ACC112 (cell line): ENCODE results near the gene RORC.

Source experiments
- H2AFZ ChIP-seq: fragments of 200-600 bp; sonication (generic); one replicate; pipeline ENCODE4 v1.6.0; 2017; ENCODE audit warnings: antibody characterized with exemption, low read length; ENCODE audit not compliant: unreplicated experiment
- H3K27ac ChIP-seq: fragments of 200-600 bp; sonication (generic); 2 replicates; pipeline ENCODE4 v1.5.1; 2014; ENCODE audit warnings: low read depth, mild to moderate bottlenecking, antibody characterized with exemption, low read length, moderate library complexity
- H3K27me3 ChIP-seq: fragments of 200-600 bp; sonication (generic); 2 replicates; pipeline ENCODE4 v1.6.1; 2014; ENCODE audit warnings: mild to moderate bottlenecking, antibody characterized with exemption, low read length, moderate library complexity, mixed read lengths; ENCODE audit not compliant: insufficient read depth
- H3K36me3 ChIP-seq: fragments of 200-600 bp; sonication (generic); 2 replicates; pipeline ENCODE4 v1.6.1; 2016; ENCODE audit warnings: mild to moderate bottlenecking, antibody characterized with exemption, low read length, moderate library complexity, mixed read lengths; ENCODE audit not compliant: insufficient read depth
- H3K4me1 ChIP-seq: fragments of 200-600 bp; sonication (generic); one replicate; pipeline ENCODE4 v1.6.1; 2016; ENCODE audit warnings: low read length, mixed read lengths; ENCODE audit not compliant: insufficient read depth, unreplicated experiment, control insufficient read depth
- H3K4me3 ChIP-seq: fragments of 200-600 bp; sonication (generic); 2 replicates; pipeline ENCODE4 v1.5.1; 2014; ENCODE audit warnings: mild to moderate bottlenecking, low read depth, low read length
- H3K79me2 ChIP-seq: fragments of 200-600 bp; sonication (generic); one replicate; pipeline ENCODE4 v1.6.0; 2016; ENCODE audit warnings: low read length; ENCODE audit not compliant: control insufficient read depth, unreplicated experiment, insufficient read depth

The RORC gene

GRCh38 chr1:151828921-151829320, 2.7 kb downstream of the RORC start:
- Histone ChIP-seq H3K27ac (no peak overlapping the region), H2AFZ (no peak overlapping the region), H3K4me1 (no peaks in the 10 kb centered on the region), H3K4me3 (no peak overlapping the region), H3K79me2 (no peaks in the 10 kb centered on the region), H3K36me3 (no peaks in the 10 kb centered on the region), H3K27me3 (0 out of 2 replicates have a peak, but pooled peaks cover 4% of the 10 kb centered on the region)

DNA sequence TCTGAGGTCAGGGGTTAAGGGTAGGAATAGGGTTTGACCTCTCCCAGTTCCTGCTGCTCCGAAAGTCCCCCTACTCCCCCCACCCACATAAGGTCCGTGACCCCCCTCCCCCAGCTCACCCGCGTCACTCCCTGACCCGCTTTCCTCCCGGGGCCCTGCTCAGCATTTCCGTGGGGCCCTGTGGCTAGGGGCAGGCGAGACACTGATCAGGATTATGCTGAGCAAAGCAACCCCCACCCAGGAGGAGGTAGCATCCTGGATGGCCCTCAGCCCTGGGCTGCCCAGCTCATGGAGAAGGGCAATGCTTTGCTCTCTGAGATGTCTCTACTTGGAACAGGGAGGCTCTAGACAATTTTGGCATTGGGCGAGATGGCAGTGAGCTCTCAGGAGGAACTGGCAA, 3.7 kb downstream of the RORC start:
- no peaks in the 10 kb centered on the region for H3K36me3 ChIP-seq
- H3K27ac ChIP-seq = no peak overlapping the region
- no peak overlapping the region for H2AFZ ChIP-seq
- H3K4me3 ChIP-seq = no peak overlapping the region
- H3K4me1 ChIP-seq = no peaks in the 10 kb centered on the region
- no peaks in the 10 kb centered on the region for H3K79me2 ChIP-seq
- 0 out of 2 replicates have a peak, but pooled peaks cover 4% of the 10 kb centered on the region for H3K27me3 ChIP-seq

- H3K4me1 ChIP-seq = no peaks in the 10 kb centered on the region
- H3K27ac ChIP-seq = no peak overlapping the region
- H3K4me3 ChIP-seq = no peak overlapping the region
- H3K36me3 ChIP-seq = no peaks in the 10 kb centered on the region
- H3K27me3 ChIP-seq = 0 out of 2 replicates have a peak, but pooled peaks cover 4% of the 10 kb centered on the region
- no peak overlapping the region for H2AFZ ChIP-seq
- H3K79me2 ChIP-seq = no peaks in the 10 kb centered on the region
Measured at GRCh38 chr1:151825751-151826660, 5.6 kb downstream of the RORC start.

- Histone ChIP-seq H3K79me2 (no peaks in the 10 kb centered on the region), H3K4me1 (peaks cover 3% of the 10 kb centered on the region), H2AFZ (no peak overlapping the region), H3K27me3 (0 out of 2 replicates have a peak, but pooled peaks cover 4% of the 10 kb centered on the region), H3K27ac (no peak overlapping the region), H3K36me3 (no peaks in the 10 kb centered on the region), H3K4me3 (no peak overlapping the region)
Measured at GRCh38 chr1:151825204-151825603, 6.4 kb downstream of the RORC start.

DNA sequence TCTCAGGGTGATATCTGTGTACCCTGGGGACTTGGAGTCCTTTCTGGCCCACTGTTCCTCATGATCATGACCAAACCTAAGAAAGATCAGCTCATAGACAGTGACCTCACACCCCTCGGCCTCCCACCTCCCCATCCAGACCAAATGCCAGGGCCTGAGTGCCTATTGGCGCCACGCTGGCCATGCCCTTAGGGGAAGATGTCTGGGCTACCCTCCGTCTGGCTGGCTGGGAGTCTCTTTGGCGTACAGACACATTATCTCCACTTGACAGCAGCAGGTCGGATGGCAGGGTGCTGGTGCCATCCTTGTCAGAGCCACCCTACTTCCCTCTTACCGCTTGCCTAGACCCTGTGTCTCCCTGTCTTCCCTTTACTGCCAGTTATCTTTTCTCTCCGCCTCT, 8.4 kb downstream of the RORC start:
- H3K4me3 ChIP-seq = no peak overlapping the region

DNA sequence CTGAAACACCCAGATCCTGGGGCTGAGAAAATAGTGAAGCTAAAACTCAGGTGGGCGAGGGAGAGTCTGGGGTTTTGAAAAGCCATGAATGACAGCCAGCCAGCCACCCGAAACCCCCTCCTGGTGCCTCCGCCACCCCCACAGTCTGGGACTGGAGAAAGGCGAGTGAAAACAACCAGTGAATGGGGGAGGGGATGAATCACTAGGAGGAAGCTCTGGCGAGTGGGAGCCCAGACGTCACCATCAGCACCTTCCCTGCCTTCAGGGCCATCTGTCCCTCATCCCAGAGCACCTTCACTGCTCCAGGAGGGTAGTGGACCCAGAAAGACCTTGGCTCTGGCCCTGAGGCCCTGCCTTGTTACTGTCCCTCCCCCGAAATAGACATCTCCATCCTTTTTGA, 9.2 kb downstream of the RORC start:
- Histone ChIP-seq H3K4me3 (no peak overlapping the region), H3K27ac (no peak overlapping the region), H3K27me3 (peaks cover 4% of the 10 kb centered on the region; the same call in 1 of the 2 replicates), H3K79me2 (no peaks in the 10 kb centered on the region), H3K4me1 (peaks cover 3% of the 10 kb centered on the region), H2AFZ (no peak overlapping the region), H3K36me3 (no peaks in the 10 kb centered on the region)

More for the DNA sequence above, 8.4 kb downstream of the RORC start:
- Histone ChIP-seq H3K27me3 (peaks cover 4% of the 10 kb centered on the region; the same call in 1 of the 2 replicates), H3K79me2 (no peaks in the 10 kb centered on the region), H3K4me1 (peaks cover 3% of the 10 kb centered on the region), H3K36me3 (no peaks in the 10 kb centered on the region), H2AFZ (no peak overlapping the region), H3K27ac (no peak overlapping the region)

DNA sequence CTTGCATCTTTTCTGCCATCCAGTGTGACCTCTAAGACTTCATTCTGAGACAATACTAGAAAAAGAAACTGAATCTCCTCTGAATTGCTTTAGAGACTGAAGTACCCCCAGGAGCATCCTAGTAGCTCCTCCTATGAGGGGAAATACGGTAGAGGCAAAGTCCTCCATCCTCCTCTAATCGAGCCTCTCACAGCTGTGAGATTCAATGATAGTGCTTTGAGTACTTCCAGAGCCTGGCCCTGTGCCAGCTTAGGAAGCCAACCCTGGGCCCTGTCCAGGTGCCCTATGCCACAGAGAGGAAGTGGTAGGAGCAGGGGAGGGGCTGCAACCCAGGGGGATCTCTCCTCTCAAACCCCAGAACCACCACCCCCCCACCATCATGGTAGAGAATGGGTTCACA, 10.7 kb downstream of the RORC start:
- Histone ChIP-seq H3K79me2 (no peaks in the 10 kb centered on the region), H3K27me3 (peaks cover 6% of the 10 kb centered on the region; the same call in 1 of the 2 replicates), H3K4me1 (peaks cover 3% of the 10 kb centered on the region), H2AFZ (no peak overlapping the region), H3K4me3 (no peak overlapping the region), H3K36me3 (no peaks in the 10 kb centered on the region), H3K27ac (no peak overlapping the region)

DNA sequence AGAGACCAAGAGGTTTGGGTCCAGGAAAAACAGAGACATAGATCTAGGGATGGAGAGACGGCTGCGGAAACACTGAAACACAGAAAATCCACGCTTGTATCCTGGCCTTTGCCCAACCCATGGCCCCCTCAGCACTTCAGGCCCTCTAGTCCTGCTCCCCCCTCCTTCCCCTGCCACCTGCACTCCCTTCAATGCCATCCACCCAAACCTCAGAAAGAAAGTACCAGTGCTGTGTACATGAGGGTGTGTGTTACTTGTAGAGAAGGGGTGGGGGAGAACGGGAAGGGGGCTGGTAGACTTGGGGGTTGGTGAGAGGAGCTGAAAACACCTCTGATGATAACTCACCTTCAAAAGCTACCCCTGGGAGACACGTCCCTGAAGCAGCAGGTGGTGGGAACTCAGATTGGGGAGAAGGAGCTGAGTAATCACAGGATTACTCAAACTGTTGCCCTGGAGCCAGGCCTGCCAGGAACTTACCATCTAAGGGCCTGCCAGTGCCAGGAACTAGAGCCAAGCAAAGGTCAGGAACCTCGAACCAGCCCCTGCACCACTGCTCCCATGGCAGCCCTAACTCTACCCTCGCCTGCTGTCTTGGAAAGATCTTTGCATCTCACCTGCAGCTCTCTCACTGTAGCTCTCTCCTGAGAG, 11.5 kb downstream of the RORC start:
- Histone ChIP-seq H3K36me3 (no peaks in the 10 kb centered on the region), H3K4me1 (peaks cover 3% of the 10 kb centered on the region), H3K27ac (no peak overlapping the region), H3K4me3 (no peak overlapping the region), H3K79me2 (no peaks in the 10 kb centered on the region), H2AFZ (no peak overlapping the region), H3K27me3 (peaks cover 11% of the 10 kb centered on the region)

DNA sequence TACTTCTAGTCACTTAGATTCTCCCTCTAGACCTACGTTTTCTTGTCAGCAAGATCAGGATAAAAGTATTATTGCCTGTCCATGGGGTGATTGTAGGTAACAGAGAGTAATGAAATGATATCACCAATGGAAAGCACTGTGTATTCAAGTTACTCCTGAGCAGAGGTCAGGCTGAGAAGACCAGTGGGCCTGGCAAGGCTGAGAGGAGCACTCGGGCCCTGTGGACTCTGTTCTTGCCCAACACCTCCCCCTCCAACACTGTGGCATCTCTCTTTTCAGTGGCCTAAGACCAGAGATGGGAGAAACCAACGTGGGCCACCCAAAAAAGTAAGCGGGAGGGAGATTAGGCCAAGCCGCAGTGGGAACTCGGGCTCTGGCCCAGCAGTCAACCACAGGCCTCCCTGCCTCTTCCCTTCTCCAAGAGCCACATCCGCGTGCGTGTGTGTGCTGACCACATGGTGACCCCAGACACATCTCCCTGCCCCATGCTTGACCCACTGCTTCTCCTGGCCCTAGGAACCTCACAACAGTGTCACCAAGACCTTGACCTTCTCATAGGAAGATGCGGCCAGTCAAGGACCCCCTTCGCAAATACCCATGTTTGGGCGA, 12.3 kb downstream of the RORC start:
- Histone ChIP-seq H3K27ac (no peak overlapping the region), H2AFZ (no peak overlapping the region), H3K4me1 (peaks cover 3% of the 10 kb centered on the region), H3K4me3 (no peak overlapping the region), H3K79me2 (no peaks in the 10 kb centered on the region), H3K27me3 (peaks cover 13% of the 10 kb centered on the region), H3K36me3 (no peaks in the 10 kb centered on the region)

DNA sequence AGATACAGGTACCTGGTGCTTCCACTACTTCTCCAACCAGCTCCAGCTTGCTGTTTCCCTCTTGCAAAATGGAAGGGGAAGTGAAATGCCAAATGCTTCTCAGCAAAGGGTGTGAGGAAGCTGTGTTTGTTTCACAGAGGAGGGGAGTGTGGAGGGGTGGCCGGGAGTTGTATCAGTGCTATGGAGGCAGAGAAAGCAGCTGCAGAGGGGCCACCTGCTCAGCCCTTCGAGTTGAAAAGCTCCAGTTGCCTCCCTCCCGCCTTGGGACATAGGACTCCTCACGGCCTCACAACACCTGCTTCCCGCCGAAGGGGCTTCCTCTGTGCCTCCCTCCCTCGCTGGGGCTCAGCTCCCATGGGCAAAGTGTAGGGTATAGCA, 14.3 kb downstream of the RORC start:
- Histone ChIP-seq H3K27me3 (peaks cover 23% of the 10 kb centered on the region), H3K4me1 (peaks cover 3% of the 10 kb centered on the region), H2AFZ (no peak overlapping the region), H3K36me3 (no peaks in the 10 kb centered on the region), H3K27ac (no peak overlapping the region), H3K4me3 (no peak overlapping the region), H3K79me2 (no peaks in the 10 kb centered on the region)
